Neuron (in vitro differentiated cells): ENCODE data around the gene MYO16.

ENCODE experiments used
- H2AFZ ChIP-seq: one replicate; pipeline ENCODE4 v1.6.1; 2013; ENCODE audit warnings: low read depth, mild to moderate bottlenecking, inconsistent platforms, low read length, moderate library complexity
- H3K27me3 ChIP-seq: one replicate; pipeline ENCODE4 v1.6.1; 2013; ENCODE audit warnings: low read length; ENCODE audit not compliant: insufficient read depth
- H3K36me3 ChIP-seq: one replicate; pipeline ENCODE4 v1.6.1; 2013; ENCODE audit warnings: low read length; ENCODE audit not compliant: insufficient read depth
- H3K4me1 ChIP-seq: one replicate; pipeline ENCODE4 v1.6.1; 2013; ENCODE audit warnings: low read length; ENCODE audit not compliant: insufficient read depth
- H3K4me3 ChIP-seq: 2 replicates; pipeline ENCODE4 v1.5.1; 2013; ENCODE audit warnings: mild to moderate bottlenecking, low read length, moderate library complexity
- H3K9me3 ChIP-seq: one replicate; pipeline ENCODE4 v1.6.1; 2013; ENCODE audit warnings: low read length

The MYO16 gene

DNA sequence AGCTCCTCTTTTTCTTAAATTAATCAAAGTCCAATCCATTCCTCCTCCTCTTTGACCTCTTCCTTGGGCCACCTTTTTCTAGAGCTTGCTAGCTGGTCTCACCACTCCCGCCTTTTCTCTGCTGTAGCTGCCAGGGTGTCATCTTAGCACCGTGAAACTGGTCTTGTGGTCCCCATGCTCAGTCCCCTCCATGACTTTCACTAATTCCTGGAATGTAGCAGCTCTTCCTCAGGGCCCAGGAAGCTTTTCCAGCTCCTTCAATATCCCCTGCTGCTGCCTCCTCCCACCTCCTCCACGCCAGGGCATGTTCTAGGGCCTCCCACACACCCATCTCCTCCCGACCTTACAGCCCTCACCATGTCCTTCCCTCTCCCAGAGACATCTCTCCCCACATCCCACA is 222.2 kb downstream of the MYO16 start:
- Histone ChIP-seq H3K4me1 (no peaks in the 10 kb centered on the region), H3K4me3 (no peak overlapping the region), H3K9me3 (no peaks in the 10 kb centered on the region), H3K27me3 (no peaks in the 10 kb centered on the region), H3K36me3 (no peaks in the 10 kb centered on the region), H2AFZ (no peak overlapping the region)

DNA sequence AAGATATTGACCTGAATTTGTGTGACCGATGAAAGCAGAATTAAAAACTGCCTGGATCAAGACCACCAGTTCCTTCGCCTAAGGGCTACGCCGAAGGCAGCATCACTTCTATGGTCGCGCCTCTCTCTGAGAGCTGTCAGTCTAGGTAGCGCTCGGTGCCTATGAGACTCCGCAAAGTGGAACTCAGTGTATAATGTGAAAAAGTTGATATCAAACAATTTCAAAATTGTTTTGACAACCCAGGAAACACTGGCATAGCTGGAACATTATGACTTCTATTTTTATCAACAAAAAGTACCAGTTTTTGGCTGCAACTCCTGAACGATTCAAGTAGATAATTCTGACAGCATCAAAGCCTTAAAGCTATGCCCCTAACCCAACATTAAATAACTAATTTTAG is 223.6 kb downstream of the MYO16 start:
- no peaks in the 10 kb centered on the region for H3K9me3 ChIP-seq
- no peak overlapping the region for H3K4me3 ChIP-seq
- H3K36me3 ChIP-seq, result no peaks in the 10 kb centered on the region
- no peaks in the 10 kb centered on the region for H3K27me3 ChIP-seq
- no peak overlapping the region for H2AFZ ChIP-seq
- no peaks in the 10 kb centered on the region for H3K4me1 ChIP-seq

DNA sequence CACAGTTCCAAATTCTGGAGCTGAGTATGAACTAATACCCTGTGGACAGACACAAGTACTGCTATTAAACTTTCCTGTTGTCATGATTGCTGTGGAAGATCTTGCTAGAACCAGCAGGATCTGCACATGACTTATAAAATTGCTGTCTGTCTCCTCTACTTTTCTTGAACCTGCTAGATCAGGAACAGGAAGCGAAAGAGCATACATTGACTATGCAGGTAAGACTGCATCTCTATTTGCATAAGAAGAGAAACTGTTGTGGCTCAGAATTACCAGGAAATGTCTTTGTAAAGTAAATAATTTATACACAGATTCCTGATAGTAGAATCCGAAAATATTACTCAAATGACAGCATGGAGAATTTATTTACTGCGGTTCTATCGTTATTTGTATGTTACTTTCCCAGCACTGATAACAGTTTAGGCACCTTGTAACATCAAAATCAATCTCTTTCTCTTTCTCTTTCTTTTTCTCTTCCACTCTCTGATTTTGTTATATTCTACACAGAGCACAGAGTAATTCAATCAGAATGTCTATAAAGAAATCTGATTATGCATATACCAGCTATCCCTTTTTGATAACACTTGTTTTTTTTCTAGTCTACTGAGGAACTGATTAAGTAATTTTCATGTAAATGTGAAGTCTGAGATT is 226.5 kb downstream of the MYO16 start:
- H3K9me3 ChIP-seq, result no peaks in the 10 kb centered on the region
- no peaks in the 10 kb centered on the region for H3K36me3 ChIP-seq
- H3K27me3 ChIP-seq, result no peaks in the 10 kb centered on the region
- peaks cover 12% of the 10 kb centered on the region for H3K4me1 ChIP-seq
- no peak overlapping the region for H3K4me3 ChIP-seq
- no peak overlapping the region for H2AFZ ChIP-seq

DNA sequence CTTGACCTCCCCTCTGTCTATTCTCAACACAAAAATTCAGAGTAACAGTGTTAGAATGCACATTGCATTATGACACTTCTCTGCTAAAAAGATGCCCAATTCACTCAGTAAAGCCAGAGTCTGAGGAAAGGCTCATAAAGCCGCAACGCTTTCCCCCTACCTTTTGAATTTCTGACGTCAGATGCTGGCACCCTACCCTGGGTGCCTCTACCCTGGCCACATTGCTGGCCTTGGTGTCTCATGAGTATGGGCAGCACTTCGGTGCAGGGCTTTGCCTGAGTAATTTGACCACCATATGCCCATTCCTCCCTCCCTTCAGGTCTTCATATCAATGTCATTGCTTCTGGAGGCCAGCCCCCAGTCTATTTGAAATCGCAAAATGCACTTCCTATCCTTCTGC is 229.3 kb downstream of the MYO16 start:
- Histone ChIP-seq H3K9me3 (no peaks in the 10 kb centered on the region), H3K27me3 (no peaks in the 10 kb centered on the region), H3K4me3 (no peak overlapping the region), H2AFZ (peak overlapping the region; percentile 48), H3K36me3 (no peaks in the 10 kb centered on the region), H3K4me1 (peaks cover 12% of the 10 kb centered on the region)

DNA sequence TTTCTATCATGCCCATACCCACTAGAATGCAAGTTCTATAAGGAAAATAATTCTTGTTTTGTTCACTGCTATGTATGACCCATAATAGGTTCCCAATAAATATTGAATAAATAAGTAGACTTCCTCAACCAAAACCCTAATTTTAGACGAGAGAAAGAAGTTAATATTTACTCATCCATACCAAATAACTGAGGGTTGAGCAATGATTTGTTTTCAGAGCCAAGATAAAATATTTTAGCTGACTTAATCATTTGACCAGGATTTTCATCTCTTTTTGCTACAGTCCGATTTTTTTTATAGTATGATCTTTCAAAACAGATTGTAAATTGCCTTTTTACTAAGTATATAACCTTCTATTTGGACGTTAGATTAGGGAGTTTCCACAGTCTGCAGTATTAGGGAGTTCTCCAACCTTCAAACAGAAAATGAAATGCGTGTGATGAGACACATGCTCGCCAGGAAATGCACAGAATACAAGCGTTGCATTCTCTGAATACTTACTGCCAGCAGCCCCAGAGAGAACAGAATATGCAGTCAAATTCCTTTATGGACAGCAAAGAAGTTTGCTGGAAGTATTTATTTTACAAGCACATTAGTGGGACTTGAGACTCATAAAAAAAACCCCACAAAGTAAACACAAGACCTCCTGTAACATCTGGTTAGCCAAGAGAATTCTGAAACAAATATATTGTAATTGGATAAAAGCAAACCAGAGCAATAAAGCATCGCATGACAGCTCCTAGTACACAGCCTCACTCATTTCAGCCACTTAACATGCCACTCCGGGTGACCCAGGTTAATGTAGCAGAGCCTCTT is 230.0 kb downstream of the MYO16 start:
- Histone ChIP-seq H3K4me3 (no peak overlapping the region), H3K4me1 (peaks cover 12% of the 10 kb centered on the region), H3K36me3 (no peaks in the 10 kb centered on the region), H3K27me3 (no peaks in the 10 kb centered on the region), H2AFZ (peak overlapping the region; percentile 48), H3K9me3 (no peaks in the 10 kb centered on the region)

DNA sequence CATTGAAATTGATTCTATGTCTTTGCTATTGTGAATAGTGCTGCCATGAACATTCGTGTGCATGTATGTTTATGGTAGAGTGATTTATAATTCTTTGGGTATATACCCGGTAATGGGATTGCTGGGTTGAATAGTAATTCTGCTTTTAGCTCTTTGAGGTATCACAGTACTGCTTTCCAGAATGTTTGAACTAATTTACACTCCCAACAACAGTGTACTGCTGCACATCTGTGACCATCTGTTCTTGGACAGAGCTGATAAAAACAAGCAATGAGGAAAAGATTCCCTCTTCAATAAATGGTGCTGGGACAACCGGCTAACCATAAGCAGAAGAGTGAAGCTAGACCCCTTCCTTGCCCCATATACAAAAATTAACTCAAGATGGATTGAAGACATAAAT is 231.0 kb downstream of the MYO16 start:
- Histone ChIP-seq H3K36me3 (no peaks in the 10 kb centered on the region), H3K27me3 (no peaks in the 10 kb centered on the region), H3K4me1 (peaks cover 12% of the 10 kb centered on the region), H3K4me3 (no peak overlapping the region), H2AFZ (no peak overlapping the region), H3K9me3 (no peaks in the 10 kb centered on the region)

DNA sequence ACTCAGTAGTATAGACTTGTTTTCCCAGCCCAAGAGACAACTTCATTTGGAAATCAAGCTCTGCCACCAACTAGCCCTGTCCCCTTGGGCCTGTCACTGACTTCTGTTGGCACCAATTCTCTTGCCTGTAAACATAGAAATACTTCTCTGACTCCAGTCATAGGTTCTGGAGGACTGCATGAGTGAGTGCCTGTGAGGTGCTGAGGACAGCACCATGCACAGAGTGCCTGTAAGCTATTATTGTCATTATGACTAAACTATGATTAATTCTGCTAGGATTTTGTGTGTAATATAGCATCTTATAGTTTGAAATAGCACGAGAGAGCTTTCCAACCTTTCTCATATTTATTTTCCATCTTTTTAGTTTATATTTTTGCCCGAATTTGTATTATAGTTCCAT is 247.9 kb downstream of the MYO16 start:
- Histone ChIP-seq H3K4me1 (no peaks in the 10 kb centered on the region), H3K9me3 (peaks cover 4% of the 10 kb centered on the region), H3K4me3 (no peak overlapping the region), H2AFZ (no peak overlapping the region), H3K27me3 (no peaks in the 10 kb centered on the region), H3K36me3 (no peaks in the 10 kb centered on the region)

DNA sequence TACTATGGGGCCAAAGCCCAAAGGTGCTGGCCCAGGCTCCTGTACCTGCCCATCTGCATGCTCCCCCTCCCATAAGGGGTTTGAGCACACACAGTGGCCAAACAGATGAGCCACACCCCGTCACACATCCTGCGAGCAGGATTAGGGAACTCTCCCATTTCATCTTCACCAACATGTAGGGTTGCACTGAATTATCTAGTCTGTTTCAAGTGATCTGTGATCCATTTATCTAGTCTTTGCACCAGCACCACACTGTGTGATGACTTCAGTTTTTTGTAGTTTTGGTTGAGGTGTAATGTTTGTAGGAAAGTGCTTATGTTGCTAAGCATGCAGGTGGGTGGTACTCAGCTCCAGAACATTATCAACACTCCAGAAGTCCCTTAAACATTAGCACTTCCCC is 249.3 kb downstream of the MYO16 start:
- Histone ChIP-seq H3K4me1 (no peaks in the 10 kb centered on the region), H3K27me3 (no peaks in the 10 kb centered on the region), H3K36me3 (no peaks in the 10 kb centered on the region), H3K9me3 (peaks cover 4% of the 10 kb centered on the region), H2AFZ (no peak overlapping the region), H3K4me3 (no peak overlapping the region)

DNA sequence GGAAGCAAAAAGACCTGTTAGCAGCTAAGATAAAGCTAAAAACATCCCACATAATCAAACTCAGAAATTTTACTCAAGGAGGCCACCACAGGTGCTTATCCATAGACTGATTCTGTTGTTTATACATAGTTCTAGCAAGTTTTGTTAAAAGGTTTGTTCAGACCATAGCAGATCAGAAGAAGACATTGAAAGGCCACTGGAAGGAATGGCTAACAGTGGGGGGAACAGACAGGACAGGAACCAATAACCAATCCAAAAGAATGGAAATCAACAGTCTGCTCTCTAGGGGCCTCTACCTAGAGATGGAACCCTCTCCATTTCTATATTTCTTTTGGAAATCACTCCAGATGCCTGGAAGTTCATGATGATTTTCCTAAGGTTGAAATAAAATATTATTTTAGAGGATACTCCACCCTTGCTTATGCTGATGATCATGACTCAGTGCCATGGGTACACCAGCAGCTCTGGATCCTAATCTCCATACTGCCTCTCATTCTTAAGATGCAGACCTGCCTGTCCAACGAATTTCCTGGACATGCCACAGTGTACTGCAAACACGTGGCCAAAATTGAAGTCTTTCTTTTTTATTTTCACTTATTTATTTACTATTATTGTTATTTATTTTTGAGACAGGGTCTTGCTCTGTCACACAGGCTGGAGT is 260.0 kb downstream of the MYO16 start:
- Histone ChIP-seq H3K36me3 (no peaks in the 10 kb centered on the region), H3K27me3 (no peaks in the 10 kb centered on the region), H2AFZ (no peak overlapping the region), H3K4me3 (no peak overlapping the region), H3K4me1 (no peaks in the 10 kb centered on the region), H3K9me3 (no peaks in the 10 kb centered on the region)

DNA sequence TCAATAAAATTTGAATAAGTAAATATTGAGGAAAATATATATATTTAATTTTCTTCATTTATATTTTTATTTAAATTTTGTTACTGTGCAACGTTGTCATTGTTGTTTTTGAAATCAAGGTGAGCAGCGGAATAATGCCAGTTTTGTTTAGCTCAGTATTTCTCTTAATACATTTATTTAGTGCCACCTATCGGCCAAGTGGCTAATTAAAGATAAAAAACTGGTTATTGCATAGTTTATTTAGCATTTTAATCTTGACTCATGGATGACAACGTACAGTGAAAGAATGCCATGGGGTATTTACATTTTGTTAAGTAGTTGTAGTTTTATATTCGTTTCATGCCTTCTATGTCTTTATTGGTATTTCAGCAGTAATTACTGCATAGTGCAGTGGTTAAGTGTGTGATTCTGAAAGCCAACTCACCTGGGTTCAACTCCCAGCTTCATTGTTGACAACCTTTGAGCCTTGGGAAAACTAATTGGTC is 265.9 kb downstream of the MYO16 start:
- Histone ChIP-seq H3K27me3 (no peaks in the 10 kb centered on the region), H3K4me3 (no peak overlapping the region), H3K36me3 (no peaks in the 10 kb centered on the region), H2AFZ (no peak overlapping the region), H3K9me3 (no peaks in the 10 kb centered on the region), H3K4me1 (no peaks in the 10 kb centered on the region)

DNA sequence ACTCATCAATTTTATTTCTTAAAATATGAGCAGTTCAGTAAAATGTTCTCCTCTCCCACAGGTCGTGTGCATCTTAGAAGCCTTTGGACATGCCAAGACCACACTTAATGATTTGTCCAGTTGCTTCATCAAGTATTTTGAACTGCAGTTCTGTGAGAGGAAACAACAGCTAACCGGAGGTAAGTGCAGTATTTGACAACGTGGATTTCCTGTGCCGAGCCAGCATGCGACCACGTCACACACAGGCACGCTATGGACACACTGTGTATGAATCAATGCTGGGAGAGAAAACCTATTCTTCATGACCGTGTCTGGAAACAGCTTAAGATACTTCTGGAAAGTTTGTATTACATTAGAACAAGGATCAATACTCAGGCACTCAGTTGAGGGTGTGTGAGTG is 268.5 kb downstream of the MYO16 start:
- no peak overlapping the region for H3K4me3 ChIP-seq

DNA sequence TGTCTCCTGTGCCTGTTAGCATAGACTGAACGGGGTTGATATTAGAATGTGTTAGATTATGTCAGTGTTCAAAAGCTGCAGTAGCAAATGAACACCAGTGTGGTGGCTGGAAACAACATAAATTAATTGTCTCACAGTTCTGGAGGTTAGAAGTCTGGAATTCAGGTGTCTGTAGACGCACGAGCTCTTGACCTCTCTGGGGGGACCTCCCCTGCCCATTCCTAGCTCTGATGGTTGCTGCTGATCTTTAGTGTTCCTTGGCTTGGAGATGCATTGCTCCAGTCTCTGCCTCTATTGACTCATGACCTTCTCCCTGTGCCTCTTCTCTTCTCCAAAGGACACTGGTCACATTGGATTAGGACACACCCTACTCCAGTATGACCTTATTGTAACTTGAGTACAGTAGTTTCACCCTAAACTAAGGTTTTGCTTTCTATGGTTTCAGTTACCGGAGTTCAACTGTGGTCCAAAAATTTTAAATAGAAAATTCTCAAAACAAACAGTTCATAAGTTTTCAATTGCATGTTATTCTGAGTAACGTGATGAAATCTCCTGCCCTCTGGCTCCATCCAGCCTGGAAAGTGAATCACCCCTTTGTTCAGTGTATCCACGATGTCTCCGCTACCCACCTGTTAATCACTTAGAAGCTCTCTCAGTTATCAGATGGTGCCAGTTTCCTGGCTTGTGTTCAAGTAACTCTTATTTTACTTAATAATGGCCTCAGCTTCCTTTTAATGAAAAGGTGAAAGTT is 273.2 kb downstream of the MYO16 start:
- H3K4me1 ChIP-seq, result no peaks in the 10 kb centered on the region
- H3K36me3 ChIP-seq, result no peaks in the 10 kb centered on the region
- peaks cover 5% of the 10 kb centered on the region for H3K9me3 ChIP-seq
- H3K27me3 ChIP-seq, result no peaks in the 10 kb centered on the region
- H3K4me3 ChIP-seq, result no peak overlapping the region
- H2AFZ ChIP-seq, result no peak overlapping the region

More for the DNA sequence above, 268.5 kb downstream of the MYO16 start:
- Histone ChIP-seq H2AFZ (no peak overlapping the region), H3K4me1 (no peaks in the 10 kb centered on the region), H3K27me3 (no peaks in the 10 kb centered on the region), H3K36me3 (no peaks in the 10 kb centered on the region), H3K9me3 (peaks cover 5% of the 10 kb centered on the region)

DNA sequence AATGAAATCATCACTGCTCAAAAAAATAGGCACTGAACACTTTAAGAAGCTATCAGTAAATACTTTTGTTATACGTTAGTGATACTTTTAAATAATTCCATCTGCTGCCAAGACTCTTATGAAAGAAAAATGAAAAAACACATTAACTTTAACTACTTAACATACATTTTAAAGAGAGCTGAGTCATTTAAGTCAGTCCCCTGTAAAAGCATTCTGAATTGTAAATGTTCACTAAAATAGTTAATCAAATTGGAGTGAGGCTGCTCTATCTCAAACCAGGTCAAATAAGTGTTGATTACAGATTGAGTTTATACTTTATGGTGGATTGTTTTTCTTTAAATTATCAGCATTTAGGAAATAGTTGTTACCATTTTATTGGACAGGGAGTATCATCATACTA is 274.2 kb downstream of the MYO16 start:
- no peak overlapping the region for H2AFZ ChIP-seq
- no peaks in the 10 kb centered on the region for H3K36me3 ChIP-seq
- H3K4me1 ChIP-seq, result no peaks in the 10 kb centered on the region
- H3K4me3 ChIP-seq, result no peak overlapping the region
- peaks cover 5% of the 10 kb centered on the region for H3K9me3 ChIP-seq
- H3K27me3 ChIP-seq, result no peaks in the 10 kb centered on the region
